HUES48 (cell line): Measurements from ENCODE around the gene RNF5.

Source experiments
- H3K27ac ChIP-seq: one replicate; pipeline ENCODE4 v1.7.0; 2013; ENCODE audit warnings: low read depth, low read length, inconsistent platforms
- H3K27me3 ChIP-seq: 2 replicates; pipeline ENCODE4 v1.6.1; 2013; ENCODE audit warnings: mild to moderate bottlenecking, low read length; ENCODE audit not compliant: control insufficient read depth, insufficient read depth
- H3K36me3 ChIP-seq: 2 replicates; pipeline ENCODE4 v1.6.1; 2013; ENCODE audit warnings: low read length; ENCODE audit not compliant: control insufficient read depth, insufficient read depth
- H3K4me1 ChIP-seq: 2 replicates; pipeline ENCODE4 v1.6.1; 2013; ENCODE audit warnings: mild to moderate bottlenecking, low read length; ENCODE audit not compliant: control insufficient read depth, insufficient read depth
- H3K4me3 ChIP-seq: 2 replicates; pipeline ENCODE4 v1.5.1; 2013; ENCODE audit warnings: mild to moderate bottlenecking, low read depth, low read length
- H3K9ac ChIP-seq: 2 replicates; pipeline ENCODE4 v1.6.1; 2013; ENCODE audit warnings: mild to moderate bottlenecking, low read depth, low read length, moderate library complexity
- H3K9me3 ChIP-seq: 2 replicates; pipeline ENCODE4 v1.6.1; 2013; ENCODE audit warnings: low read length; ENCODE audit not compliant: control insufficient read depth, insufficient read depth

The RNF5 gene

DNA sequence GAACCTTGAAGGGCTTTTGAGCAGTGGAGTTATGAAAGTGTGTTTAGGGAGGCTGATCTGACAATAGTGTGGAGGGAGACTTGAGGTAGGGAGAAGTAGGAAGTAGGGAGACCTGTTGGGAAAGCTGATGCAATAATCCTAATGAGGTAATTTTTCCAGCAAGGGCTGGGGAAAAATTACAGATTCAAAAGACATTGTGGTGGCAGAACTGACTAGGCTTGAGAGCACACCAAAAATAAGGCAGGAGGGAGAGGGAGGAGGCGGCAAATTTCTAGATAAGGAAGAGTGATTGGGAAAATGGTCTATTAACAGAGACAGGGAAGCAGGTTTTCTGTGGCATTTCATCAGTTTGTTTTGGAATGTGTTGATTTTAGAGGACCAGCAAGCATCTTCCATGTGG lies 31.9 kb upstream of the RNF5 start:
- no peaks in the 10 kb centered on the region for H3K36me3 ChIP-seq
- H3K4me1 ChIP-seq: peaks cover 24% of the 10 kb centered on the region
- H3K27me3 ChIP-seq: peaks cover 25% of the 10 kb centered on the region
- peak overlapping the region; percentile 4; the same call in 1 of the 2 replicates for H3K9ac ChIP-seq
- no peaks in the 10 kb centered on the region for H3K9me3 ChIP-seq
- no peak overlapping the region; the same call in 1 of the 2 replicates for H3K4me3 ChIP-seq
- H3K27ac ChIP-seq: no peak overlapping the region

DNA sequence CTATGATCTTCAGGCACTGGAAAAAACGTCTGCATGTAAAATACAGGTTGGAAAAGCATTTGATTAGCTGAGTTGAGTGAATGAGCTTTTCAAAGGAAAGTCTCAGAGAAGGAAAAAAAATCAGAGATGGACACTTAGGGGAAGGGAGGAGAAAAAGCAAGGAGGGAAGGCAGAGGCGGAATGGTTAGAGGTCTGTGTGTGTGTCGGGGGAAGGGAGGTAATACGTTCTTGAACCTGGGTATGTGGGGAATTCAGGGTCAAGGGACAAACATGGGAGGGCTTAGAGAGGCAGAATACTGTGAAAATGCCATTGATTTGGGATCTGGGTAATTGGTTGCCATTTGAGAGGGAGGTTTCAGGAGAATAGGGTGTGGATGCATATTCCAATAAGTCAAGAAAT lies 31.5 kb upstream of the RNF5 start:
- H3K27ac ChIP-seq: no peak overlapping the region

DNA sequence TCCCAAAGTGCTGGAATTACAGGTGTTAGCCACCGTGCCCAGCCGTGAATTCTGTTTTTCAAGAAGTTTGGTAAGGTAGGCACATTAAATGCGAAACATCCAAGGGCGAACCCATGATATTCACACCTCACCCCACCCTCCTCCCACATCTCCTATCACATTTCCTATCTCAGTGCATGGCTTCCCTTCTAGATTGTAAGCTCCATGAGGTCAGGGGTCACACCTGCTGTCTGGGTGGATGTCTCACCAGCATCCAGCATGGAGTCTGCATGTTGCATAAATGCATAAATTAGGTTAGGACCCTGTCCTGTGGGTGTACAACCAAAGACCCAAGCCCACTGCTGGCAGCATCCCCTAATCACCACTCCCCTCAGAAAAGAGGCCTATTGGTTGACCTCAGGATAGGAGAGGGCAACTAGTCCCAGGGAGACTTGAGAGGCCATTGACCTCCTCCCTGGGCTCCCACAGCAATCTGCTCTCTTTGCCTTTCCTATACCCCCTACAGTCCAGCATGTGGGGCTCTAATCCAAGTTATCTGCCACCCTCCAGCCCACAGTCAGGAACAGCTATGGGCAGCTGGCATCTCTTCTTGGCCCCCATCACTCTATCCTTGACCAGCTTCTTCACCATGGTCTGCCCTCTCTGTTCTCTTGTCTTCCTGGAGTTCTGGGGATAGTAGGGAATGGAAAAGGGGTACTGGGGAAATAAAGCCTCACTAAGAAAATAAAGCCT lies 30.6 kb upstream of the RNF5 start:
- Histone ChIP-seq H3K4me3 (peak overlapping the region; percentile 56; the same call in 1 of the 2 replicates), H3K9me3 (no peaks in the 10 kb centered on the region), H3K36me3 (no peaks in the 10 kb centered on the region), H3K4me1 (peaks cover 32% of the 10 kb centered on the region), H3K27me3 (peaks cover 36% of the 10 kb centered on the region), H3K9ac (no peak overlapping the region), H3K27ac (no peak overlapping the region)

More for the DNA sequence above, 31.5 kb upstream of the RNF5 start:
- no peaks in the 10 kb centered on the region for H3K36me3 ChIP-seq
- H3K4me1 ChIP-seq: peaks cover 26% of the 10 kb centered on the region
- H3K4me3 ChIP-seq: no peak overlapping the region; the same call in 1 of the 2 replicates
- H3K27me3 ChIP-seq: peaks cover 28% of the 10 kb centered on the region
- H3K9me3 ChIP-seq: no peaks in the 10 kb centered on the region
- H3K9ac ChIP-seq: peak overlapping the region; percentile 4; the same call in 1 of the 2 replicates

DNA sequence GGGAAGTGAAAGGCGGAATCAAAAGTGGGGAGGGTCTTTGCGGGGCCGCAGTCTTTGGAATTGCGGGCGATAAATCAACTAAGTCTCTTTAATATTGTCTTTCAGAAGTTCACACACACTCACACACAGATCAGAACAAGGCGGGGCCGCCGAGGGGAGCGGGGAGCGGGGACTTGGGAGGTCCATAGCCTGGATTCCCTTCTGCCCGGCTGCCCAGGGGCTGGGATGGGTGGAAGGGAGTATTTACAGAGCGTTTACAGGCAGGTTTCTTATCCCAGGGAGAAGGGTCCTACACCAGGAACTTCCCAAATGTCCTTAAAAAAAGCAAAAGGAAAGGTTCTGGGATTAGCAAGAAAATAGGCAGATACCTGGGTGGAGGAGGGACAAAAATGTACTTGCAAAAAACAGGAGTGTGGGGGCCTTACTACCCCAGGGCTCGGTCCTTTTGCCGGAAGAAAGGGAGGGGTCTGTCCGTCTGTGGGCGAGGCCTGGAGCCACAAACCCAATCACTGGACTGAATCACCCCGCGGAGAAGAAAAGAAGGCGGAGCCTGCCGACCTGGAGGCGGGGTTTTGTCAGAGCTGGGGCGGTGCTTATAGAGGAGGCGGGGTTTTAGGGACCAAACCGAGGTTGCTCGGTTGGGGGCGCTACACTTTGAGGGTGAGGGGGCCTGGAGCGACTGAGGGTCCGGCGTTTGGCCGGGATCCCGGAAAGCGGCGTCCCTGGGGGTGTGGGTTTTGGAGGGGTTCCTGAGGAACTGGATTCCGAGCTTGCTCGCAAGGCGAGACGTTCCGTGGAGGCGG lies 29.7 kb upstream of the RNF5 start:
- peaks cover 39% of the 10 kb centered on the region for H3K4me1 ChIP-seq
- no peaks in the 10 kb centered on the region for H3K36me3 ChIP-seq
- H3K9me3 ChIP-seq: no peaks in the 10 kb centered on the region
- peaks cover 41% of the 10 kb centered on the region for H3K27me3 ChIP-seq
- H3K27ac ChIP-seq: no peak overlapping the region
- no peak overlapping the region for H3K9ac ChIP-seq
- peak overlapping the region; percentile 61 for H3K4me3 ChIP-seq

DNA sequence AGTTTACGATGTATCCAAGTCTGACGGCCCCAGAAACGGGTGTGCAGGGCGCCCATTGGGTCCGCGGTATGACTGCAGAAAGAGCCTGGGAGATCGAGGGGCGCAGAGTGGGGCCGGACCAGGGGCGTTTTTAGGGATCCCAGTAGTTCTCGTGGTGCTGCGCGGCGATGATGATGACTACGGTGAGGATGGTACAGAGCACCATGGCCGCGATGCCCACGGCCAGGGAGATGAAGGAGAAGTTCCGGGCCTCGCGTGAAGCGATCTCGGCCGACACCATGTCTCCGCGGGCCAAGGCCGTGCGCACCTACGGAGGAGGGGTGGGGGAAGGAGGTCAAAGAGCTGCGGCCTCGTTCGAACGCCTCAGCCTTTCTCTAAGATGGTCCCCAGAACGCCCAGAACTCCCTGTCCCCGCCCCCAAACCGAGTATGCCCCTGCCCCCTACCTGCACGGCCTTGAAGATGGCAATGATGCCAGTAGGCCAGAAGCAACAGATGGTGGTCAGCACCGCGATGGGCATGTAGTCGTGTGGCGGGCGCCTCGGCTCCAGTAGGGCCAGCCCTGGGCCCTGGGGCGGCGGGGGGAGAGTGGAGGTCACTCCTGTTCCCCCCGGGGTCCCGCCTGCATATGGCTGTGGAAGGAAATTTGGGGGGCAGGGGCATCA lies 29.0 kb upstream of the RNF5 start:
- Histone ChIP-seq H3K4me1 (peaks cover 39% of the 10 kb centered on the region), H3K9me3 (no peaks in the 10 kb centered on the region), H3K27me3 (peaks cover 41% of the 10 kb centered on the region), H3K27ac (no peak overlapping the region), H3K36me3 (no peaks in the 10 kb centered on the region), H3K9ac (no peak overlapping the region), H3K4me3 (peak overlapping the region; percentile 61)

DNA sequence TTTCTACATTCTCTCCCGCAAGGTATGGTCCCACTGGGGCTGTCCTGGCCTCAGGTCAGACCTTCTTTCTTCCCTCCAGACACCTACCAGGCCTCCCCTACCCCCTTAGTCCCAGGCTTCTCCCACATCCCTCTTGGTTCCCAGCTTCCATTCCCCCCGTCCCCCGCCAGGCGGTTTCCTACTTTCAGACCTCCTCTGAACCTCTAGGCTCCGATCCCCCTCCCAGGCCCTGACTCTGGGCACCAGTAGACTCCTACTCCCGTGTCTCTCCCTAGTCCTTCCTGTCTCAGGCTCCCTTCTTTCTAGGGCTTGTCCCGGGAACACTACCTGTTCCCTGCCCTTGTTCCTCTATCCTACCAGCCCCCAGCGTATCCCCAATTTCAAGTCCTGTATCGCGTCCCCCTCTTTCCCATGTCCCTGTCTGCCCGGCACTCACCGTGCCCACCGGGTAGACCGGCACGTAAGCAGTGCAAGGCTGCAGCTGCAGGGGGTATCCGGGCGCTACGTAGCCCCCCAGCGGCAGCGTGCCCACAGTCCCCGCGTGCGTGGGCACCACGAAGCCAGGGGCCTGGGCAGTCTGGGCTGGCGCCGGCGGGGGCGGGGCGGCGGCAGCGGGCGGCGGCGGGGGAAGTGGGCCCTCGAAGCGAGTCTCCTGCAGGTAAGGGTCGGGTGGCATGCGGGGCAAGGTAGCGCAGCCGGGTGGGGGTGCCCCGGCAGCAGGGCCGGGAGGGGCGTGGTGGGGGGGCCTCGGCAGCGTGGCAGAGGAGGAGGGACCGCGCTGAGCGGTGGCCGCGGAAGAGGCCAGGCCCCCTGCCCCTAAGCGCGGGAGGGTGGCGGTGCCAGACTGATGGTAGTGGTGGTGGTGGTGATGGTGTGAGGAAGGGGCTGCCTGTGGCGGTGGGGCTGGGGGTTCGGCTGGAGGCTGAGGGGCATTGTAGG lies 28.0 kb upstream of the RNF5 start:
- Histone ChIP-seq H3K4me1 (peaks cover 39% of the 10 kb centered on the region), H3K9ac (no peak overlapping the region), H3K27ac (no peak overlapping the region), H3K36me3 (peaks cover 1% of the 10 kb centered on the region; the same call in 1 of the 2 replicates), H3K27me3 (peaks cover 41% of the 10 kb centered on the region), H3K9me3 (no peaks in the 10 kb centered on the region), H3K4me3 (peak overlapping the region; percentile 57)

DNA sequence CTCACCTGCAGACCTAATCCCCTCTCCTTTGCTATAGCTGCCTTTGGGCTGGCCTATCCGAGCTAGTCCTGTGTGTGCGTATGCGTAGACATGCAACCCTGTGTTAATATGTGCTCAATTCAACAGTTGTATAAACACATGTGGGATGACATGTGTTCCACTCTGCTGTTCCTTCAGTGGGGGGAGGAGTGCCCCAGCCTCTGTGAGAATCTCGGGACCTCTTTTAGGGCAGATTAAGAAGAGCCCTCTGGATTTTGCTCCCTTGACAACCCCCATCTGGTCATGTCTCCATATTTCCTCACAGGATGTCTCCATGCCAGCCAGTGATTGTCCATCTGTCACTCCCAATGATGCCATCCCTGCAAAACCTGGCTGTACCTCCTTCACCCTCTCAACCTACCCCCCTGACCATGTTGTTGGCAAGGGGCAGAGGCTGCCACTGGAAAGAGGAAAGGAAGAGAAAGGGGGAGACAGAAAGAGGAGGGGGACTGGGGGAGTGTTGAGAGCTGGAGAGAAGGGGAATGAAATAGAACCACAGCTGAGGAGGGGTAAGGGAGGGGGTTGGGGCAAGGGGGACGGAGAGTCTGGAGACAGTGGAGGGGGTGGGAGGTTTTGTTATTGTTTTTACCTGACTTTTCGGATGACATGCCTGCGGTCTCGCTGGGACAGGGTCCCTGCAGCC lies 26.9 kb upstream of the RNF5 start:
- Histone ChIP-seq H3K4me3 (peak overlapping the region; percentile 36; the same call in 1 of the 2 replicates), H3K9ac (no peak overlapping the region), H3K9me3 (no peaks in the 10 kb centered on the region)

DNA sequence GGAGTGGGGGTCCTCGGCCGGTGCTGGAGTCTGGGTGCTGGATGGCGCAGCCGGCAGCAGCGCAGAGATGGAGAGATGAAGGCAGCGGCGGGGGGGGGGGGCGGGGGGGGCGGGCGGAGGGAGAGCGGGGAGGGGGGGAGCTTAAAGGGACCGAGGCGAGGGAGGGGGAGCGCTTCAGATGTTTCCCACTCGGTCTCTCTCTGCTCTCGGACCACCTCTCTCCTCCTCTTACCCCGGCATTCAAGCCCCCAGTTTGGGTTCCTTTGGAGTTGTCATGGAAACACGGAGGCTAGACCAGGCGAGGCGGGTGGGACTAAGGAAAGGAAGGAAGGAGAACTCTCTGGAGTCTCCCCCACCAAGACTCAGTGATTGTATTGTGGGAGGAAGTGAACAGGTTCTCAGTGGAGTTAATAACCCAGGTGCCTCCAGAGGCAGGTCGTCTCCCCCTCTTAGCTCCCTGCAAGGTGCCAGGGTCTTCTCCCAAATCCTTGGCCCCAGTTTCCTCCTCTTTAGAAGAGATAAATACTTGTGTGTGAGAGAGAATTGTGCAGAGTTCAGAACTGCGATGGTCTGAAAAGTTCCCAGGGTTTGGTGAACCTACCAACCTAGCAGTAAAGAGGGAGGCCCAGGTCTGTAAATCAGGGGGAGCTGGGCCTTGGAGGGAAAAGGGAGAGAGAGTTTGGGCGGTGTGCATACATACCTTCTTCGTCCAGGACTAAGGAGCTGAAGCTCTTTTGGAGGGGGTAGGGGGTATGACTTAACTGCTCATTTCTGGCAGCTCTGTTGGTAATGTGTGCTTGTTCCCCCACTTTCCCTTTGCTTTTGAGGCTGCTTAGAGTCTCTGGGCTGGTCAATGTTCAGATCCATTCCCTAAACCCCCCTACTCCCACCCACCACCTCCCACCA lies 26.1 kb upstream of the RNF5 start, which contains the start of gene PRRT1:
PRRT1 (minus strand) TSS at position 77 of the 906 bp plus-strand sequence. CDS start 112 bp downstream, outside the sequence.
- Histone ChIP-seq H3K4me1 (peaks cover 27% of the 10 kb centered on the region), H3K27me3 (peaks cover 41% of the 10 kb centered on the region), H3K4me3 (peak within 1 kb of the TSS; percentile 97), H3K9ac (no peak within 1 kb of the TSS), H3K9me3 (no peaks in the 10 kb centered on the region), H3K36me3 (peaks cover 15% of the 10 kb centered on the region), H3K27ac (peak within 1 kb of the TSS; percentile 94)

More for the DNA sequence above, 26.9 kb upstream of the RNF5 start:
- H3K4me1 ChIP-seq: peaks cover 33% of the 10 kb centered on the region
- H3K27me3 ChIP-seq: peaks cover 41% of the 10 kb centered on the region
- H3K36me3 ChIP-seq: peaks cover 8% of the 10 kb centered on the region
- H3K27ac ChIP-seq: no peak overlapping the region
